BE2C (cell line): Measurements from ENCODE around the gene FRRS1L.

Source experiments
- DNase-seq: peaks from one replicate; pipeline ENCODE4 v3.0.0-alpha.2; 2020
- H3K27me3 ChIP-seq: fragments of 250-450 bp; sonication (Bioruptor Pico); 2 replicates; pipeline ENCODE4 v1.5.1; 2020; ENCODE audit warnings: mild to moderate bottlenecking
- H3K36me3 ChIP-seq: fragments of 250-450 bp; sonication (Bioruptor Pico); 2 replicates; pipeline ENCODE4 v1.5.1; 2020; ENCODE audit warnings: mild to moderate bottlenecking
- H3K4me1 ChIP-seq: fragments of 250-450 bp; sonication (Bioruptor Pico); 2 replicates; pipeline ENCODE4 v1.5.1; 2020
- H3K4me3 ChIP-seq: 2 replicates; pipeline ENCODE4 v1.5.1; 2011; ENCODE audit warnings: low read depth, low read length
- H3K9me3 ChIP-seq: fragments of 250-450 bp; sonication (Bioruptor Pico); 2 replicates; pipeline ENCODE4 v1.5.1; 2020
- CTCF ChIP-seq: IDR thresholded peaks from 2 replicates; pipeline ENCODE4 v1.5.1; 2012; ENCODE audit warnings: mild to moderate bottlenecking, low read depth, low read length

FRRS1L gene

DNA sequence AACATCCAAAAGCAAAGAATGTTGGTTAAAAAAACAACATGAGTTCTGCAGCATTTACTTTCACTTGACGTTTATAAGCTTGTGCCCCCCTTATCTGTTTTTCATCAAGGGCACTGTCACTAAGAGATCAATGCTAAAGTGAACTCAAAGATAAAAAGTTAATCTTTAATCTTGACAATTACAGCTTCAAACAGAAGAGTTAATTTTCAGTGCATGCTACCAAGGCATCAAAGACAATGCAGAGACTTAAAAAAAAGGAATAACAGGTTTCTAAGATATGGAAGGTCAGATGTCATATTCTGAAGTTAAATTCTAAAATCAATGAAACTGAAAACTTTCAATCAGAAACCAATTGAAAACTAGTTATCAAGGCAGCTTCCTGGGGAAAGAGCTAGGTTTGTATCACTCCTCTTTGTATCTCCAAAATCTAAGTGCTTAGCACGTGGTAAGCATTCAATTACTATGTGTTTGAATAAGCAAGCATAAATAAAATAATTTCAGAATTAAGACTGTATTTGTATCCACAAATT, 84.9 kb downstream of the FRRS1L start:
- Histone ChIP-seq H3K4me1 (peaks cover 7% of the 10 kb centered on the region), H3K36me3 (peaks cover 42% of the 10 kb centered on the region), H3K4me3 (no peak overlapping the region), H3K9me3 (no peaks in the 10 kb centered on the region), H3K27me3 (no peaks in the 10 kb centered on the region)
- no peak for TF ChIP-seq CTCF
- no peak for DNase-seq
